OCI-LY1 (cell line): ENCODE data around the gene POLR1E.

ENCODE experiments used
- CTCF ChIP-seq: fragments of 200-600 bp; sonication (generic), shearing (Covaris generic); IDR thresholded peaks from 2 replicates; pipeline ENCODE4 v1.5.1; 2017; ENCODE audit warnings: mild to moderate bottlenecking, antibody characterized with exemption, low read length, moderate library complexity, mixed read lengths
- EZH2 ChIP-seq: fragments of 200-600 bp; sonication (generic), shearing (Covaris generic); IDR thresholded peaks from 2 replicates; pipeline ENCODE4 v1.8.0; 2017; ENCODE audit warnings: borderline replicate concordance, mixed run types, mild to moderate bottlenecking, antibody characterized with exemption, low read length, moderate library complexity, mixed read lengths

GRCh38 chr9:37503736-37504135 is 18.0 kb downstream of the POLR1E start:
- TF ChIP-seq CTCF (no peak), EZH2 (no peak)
